A549 (cell line): ENCODE measurements around the gene EP400.

ENCODE experiments used
- CEBPB ChIP-seq, 2 experiments: fragments of >200 bp in 1 of 2; sonication (Bioruptor Twin) in 1 of 2; formaldehyde crosslinking in 1 of 2; IDR thresholded peaks; 2 replicates each; pipeline ENCODE4 v1.6.1; 2012 to 2016
- EP300 ChIP-seq, 2 experiments: fragments of >200 bp; sonication (Bioruptor Twin); formaldehyde crosslinking; IDR thresholded peaks; 2 replicates in 1 of 2; 3 replicates in 1 of 2; pipeline ENCODE4 v1.6.1; 2016 to 2017
- JUNB ChIP-seq: fragments of >200 bp; sonication (Bioruptor Twin); formaldehyde crosslinking; IDR thresholded peaks from 2 replicates; pipeline ENCODE4 v1.6.1; 2016
- POLR2A ChIP-seq: IDR thresholded peaks from 2 replicates; pipeline ENCODE4 v1.6.1; 2012; ENCODE audit warnings: mild to moderate bottlenecking, low read length
- TF ChIP-seq, protein P1 (sequence below): fragments of >200 bp; sonication (Bioruptor Twin); formaldehyde crosslinking; IDR thresholded peaks from 3 replicates; pipeline ENCODE4 v1.5.1; 2016
- TF ChIP-seq, protein P2 (sequence below): fragments of 200-600 bp; sonication (generic); IDR thresholded peaks from 2 replicates; pipeline ENCODE4 v1.6.1; 2016; ENCODE audit warnings: antibody characterized with exemption, mild to moderate bottlenecking, moderate library complexity
- TF ChIP-seq, protein P3 (sequence below): IDR thresholded peaks from 2 replicates; pipeline ENCODE4 v1.6.1; 2012

DNA sequence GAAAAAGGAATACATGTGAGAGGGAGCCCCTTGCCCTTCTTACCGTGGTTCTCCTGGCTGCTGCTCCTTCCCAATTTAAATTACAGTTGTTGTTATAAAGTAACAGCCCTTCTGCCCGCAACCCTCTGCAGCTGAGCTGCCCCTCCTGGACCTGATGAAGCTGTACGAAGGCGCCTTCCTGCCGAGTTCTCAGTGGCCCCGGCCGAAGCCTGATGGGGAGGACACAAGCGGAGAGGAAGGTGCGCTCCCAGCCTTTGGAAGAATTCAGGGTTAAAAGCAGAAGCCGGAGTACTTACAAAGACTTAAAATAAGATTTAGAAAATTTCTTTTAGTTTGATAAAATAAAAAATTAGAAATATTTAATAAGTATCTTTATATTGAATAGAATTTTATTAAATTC lies 55.2 kb downstream of the EP400 start:
- TF ChIP-seq, protein P1, sequence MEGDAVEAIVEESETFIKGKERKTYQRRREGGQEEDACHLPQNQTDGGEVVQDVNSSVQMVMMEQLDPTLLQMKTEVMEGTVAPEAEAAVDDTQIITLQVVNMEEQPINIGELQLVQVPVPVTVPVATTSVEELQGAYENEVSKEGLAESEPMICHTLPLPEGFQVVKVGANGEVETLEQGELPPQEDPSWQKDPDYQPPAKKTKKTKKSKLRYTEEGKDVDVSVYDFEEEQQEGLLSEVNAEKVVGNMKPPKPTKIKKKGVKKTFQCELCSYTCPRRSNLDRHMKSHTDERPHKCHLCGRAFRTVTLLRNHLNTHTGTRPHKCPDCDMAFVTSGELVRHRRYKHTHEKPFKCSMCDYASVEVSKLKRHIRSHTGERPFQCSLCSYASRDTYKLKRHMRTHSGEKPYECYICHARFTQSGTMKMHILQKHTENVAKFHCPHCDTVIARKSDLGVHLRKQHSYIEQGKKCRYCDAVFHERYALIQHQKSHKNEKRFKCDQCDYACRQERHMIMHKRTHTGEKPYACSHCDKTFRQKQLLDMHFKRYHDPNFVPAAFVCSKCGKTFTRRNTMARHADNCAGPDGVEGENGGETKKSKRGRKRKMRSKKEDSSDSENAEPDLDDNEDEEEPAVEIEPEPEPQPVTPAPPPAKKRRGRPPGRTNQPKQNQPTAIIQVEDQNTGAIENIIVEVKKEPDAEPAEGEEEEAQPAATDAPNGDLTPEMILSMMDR, result no peak
- TF ChIP-seq, protein P2, sequence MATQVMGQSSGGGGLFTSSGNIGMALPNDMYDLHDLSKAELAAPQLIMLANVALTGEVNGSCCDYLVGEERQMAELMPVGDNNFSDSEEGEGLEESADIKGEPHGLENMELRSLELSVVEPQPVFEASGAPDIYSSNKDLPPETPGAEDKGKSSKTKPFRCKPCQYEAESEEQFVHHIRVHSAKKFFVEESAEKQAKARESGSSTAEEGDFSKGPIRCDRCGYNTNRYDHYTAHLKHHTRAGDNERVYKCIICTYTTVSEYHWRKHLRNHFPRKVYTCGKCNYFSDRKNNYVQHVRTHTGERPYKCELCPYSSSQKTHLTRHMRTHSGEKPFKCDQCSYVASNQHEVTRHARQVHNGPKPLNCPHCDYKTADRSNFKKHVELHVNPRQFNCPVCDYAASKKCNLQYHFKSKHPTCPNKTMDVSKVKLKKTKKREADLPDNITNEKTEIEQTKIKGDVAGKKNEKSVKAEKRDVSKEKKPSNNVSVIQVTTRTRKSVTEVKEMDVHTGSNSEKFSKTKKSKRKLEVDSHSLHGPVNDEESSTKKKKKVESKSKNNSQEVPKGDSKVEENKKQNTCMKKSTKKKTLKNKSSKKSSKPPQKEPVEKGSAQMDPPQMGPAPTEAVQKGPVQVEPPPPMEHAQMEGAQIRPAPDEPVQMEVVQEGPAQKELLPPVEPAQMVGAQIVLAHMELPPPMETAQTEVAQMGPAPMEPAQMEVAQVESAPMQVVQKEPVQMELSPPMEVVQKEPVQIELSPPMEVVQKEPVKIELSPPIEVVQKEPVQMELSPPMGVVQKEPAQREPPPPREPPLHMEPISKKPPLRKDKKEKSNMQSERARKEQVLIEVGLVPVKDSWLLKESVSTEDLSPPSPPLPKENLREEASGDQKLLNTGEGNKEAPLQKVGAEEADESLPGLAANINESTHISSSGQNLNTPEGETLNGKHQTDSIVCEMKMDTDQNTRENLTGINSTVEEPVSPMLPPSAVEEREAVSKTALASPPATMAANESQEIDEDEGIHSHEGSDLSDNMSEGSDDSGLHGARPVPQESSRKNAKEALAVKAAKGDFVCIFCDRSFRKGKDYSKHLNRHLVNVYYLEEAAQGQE, result no peak
- TF ChIP-seq JUNB (no peak), POLR2A (no peak), EP300 (IDR thresholded peaks at IDR 0.05) (no peak), CEBPB (IDR thresholded peaks at IDR 0.05) (no peak)
- TF ChIP-seq, protein P3, sequence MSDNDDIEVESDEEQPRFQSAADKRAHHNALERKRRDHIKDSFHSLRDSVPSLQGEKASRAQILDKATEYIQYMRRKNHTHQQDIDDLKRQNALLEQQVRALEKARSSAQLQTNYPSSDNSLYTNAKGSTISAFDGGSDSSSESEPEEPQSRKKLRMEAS, result no peak
